Measurements from ENCODE around the gene SLC4A1AP.

DNA sequence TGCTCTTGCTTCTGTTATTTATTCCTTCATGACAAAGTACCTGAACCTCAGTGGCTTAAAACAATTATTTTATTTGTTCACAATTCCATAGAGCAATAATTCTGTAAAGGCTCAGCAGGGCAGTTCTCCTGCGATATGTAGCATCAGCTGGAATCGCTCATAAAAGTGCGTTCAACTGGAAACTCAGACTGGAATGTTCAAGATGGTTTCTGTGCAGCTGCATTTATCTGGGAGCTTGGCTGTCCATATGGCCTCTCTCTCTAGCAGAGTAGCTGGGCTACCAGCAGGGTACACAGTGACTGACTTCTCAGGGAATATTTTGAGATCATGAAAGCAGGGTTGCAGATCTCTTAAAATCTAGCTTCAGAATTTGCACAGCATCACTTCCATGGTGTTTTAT lies 48.4 kb upstream of the SLC4A1AP start:
- no peak for TF ChIP-seq POLR2A (IDR thresholded peaks at IDR 0.05)
- TF ChIP-seq, protein P1, sequence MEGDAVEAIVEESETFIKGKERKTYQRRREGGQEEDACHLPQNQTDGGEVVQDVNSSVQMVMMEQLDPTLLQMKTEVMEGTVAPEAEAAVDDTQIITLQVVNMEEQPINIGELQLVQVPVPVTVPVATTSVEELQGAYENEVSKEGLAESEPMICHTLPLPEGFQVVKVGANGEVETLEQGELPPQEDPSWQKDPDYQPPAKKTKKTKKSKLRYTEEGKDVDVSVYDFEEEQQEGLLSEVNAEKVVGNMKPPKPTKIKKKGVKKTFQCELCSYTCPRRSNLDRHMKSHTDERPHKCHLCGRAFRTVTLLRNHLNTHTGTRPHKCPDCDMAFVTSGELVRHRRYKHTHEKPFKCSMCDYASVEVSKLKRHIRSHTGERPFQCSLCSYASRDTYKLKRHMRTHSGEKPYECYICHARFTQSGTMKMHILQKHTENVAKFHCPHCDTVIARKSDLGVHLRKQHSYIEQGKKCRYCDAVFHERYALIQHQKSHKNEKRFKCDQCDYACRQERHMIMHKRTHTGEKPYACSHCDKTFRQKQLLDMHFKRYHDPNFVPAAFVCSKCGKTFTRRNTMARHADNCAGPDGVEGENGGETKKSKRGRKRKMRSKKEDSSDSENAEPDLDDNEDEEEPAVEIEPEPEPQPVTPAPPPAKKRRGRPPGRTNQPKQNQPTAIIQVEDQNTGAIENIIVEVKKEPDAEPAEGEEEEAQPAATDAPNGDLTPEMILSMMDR (IDR thresholded peaks at IDR 0.05): no peak

Data from transverse colon (tissue), 3 donors.